Gastrocnemius medialis (tissue), 4 donors: ENCODE measurements around the gene SLC6A20.

Experiments used
- CTCF ChIP-seq, 5 experiments: fragments of 450-650 bp in 3 of 5; fragments of 200-600 bp in 2 of 5; sonication (generic) in 2 of 5; IDR thresholded peaks in 4 of 5; conservative IDR thresholded peaks in 1 of 5; 1 replicate in 4 of 5; 2 replicates in 1 of 5; pipeline ENCODE4 v1.5.1; 2016 to 2019; ENCODE audit warnings: antibody characterized with exemption in 5 of 5, mild to moderate bottlenecking in 3 of 5, moderate library complexity in 3 of 5
- POLR2A ChIP-seq, 2 donors: fragments of 450-650 bp; IDR thresholded peaks; one replicate each; pipeline ENCODE4 v1.6.1; 2017; ENCODE audit warnings: antibody characterized with exemption in 2 of 2, mild to moderate bottlenecking in 2 of 2, moderate library complexity in 2 of 2

GRCh38 chr3:45715945-45716344 is 80.4 kb downstream of the SLC6A20 start:
- no peak for TF ChIP-seq CTCF (IDR thresholded peaks at IDR 0.05 in 4 of 5, conservative IDR thresholded peaks at IDR 0.05 in 1 of 5)
- TF ChIP-seq POLR2A (IDR thresholded peaks at IDR 0.05) = no peak
